ENCODE results near the gene CCL14.
"Not testable (repeated sequence)": the region's sequence is repeated elsewhere in the genome, so short reads cannot be mapped to it uniquely, and the experiment has no call there.

Gene CCL14

DNA sequence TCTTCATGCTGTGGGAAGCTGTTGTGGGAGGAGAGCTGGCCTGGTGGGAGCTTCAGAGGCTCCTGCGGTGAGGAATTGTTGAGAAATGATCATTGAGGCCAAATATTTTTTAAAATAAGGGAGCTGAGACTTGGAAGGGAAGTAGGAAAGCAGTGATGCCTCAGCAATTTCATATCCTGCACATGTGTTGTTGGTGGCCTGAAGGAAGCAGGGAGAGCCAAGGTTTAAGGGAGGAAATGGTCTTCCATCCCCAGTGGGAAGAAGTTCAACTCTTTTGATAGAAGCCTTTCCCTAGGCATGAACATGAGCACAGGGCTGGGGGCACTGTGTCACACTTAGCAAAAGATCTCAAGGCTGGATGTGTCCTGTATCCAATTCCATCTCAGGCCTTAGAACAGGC, at the start of gene CCL14:
CCL14 (minus strand) TSS at position 87 of the 400 bp plus-strand sequence; CDS start at position 7, 80 bp downstream.
- no peak for DNase-seq

GRCh38 chr17:36036235-36036634, 49.7 kb upstream of the CCL14 start:
- no peak for DNase-seq

DNA sequence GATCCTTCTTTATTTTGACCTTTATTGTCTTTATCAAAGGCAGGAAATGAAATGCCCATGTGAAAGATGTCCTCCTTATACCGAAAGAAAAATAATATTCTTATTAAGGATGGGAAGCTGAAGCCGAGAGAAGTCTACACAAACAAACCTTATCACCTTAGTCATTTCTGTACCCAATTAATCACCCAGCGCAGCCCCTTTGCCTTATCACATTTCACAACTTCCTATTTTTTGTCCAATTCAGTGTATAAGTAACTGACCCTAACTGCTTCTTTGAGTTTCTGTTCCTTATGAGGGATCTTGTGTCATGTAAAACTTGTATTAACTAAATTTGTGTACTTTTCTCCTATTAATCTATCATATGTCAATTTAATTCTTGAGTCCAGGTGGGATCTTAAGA, 47.6 kb upstream of the CCL14 start:
- no peak for DNase-seq

DNA sequence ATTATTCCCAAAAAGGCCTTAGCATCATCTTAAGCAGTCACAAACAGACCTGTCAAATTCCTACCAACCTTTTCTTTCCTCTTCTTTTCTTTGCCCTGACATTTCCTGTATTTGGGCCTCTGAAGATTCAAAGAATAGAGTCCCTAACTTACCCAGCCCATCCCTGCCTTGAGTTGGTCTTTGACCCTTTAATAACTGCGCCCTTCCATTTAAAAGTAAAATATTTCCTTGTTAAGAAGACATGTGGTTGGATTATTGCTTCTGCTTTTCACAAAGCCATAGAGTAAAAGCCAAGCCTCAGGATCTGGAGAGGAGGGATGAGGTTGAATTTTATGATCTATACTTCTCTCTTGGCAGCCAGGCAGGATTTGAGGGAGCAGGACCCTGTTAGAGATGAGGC, 44.4 kb upstream of the CCL14 start:
- DNase-seq: no peak

- no peak for DNase-seq
Observed at GRCh38 chr17:36027761-36028160, 41.2 kb upstream of the CCL14 start.

DNA sequence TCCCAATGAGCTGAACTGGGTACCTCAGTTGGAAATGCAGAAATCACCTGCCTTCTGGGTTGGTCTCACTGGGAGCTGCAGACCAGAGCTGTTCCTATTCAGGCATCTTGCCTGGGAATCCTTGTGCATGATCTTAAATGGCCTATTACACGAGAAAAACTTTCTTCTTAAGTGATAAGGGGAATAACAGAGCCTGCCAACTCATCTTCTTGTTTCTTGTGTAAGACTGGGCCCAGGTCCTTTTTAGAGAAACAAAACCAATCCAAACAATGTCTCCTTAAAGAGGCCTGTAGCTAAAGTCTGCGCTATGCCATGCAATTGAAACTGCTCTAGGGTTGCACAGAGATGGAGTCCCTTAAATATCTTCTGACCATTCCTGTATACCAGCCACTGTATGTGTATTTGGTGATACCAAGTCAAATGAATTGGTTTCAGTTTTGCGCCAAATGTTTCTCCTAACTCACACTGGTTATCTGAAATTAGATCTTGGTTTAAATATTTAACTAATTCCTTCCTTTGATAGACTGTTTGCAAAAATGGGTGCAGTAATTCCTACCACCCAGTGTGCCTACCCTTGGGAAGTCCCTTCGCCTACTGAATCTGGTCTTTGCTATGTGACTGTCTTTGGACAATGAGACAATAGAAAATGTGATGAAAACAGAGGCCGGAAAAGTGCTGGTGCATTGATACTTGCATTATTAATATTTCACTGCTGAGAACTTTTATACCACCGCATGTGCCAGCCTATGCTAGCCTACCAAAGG, 37.8 kb upstream of the CCL14 start:
- DNase-seq: no peak

DNA sequence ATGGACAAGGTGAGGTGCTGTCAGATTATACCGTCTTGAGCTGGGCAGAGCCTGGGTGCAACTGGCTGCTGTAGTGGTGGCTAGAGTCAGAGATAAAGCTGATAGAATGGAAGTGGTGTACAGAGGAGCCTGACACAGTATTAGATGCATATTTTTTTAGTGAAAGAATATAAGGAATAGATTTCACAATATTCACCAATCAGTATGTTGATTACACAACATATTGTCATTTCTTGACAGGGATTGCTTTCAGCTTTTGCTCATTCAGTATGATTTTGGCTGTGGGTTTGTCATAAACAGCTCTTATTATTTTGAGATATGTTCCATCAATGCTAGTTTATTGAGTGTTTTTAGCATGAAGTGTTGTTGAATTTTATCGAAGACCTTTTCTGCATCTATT, 32.9 kb upstream of the CCL14 start:
- DNase-seq: no peak

GRCh38 chr17:36017799-36018198, 31.3 kb upstream of the CCL14 start, which contains the start of gene CCL23:
Gene CCL23, minus strand, starts transcription at chr17:36017972. Its CDS starts 75 bp downstream, at chr17:36017897.
- DNase-seq: no peak

GRCh38 chr17:36016555-36016954, 30.0 kb upstream of the CCL14 start:
- no peak for DNase-seq

- DNase-seq: not testable (repeated sequence)
Observed at GRCh38 chr17:36015895-36016294, 29.4 kb upstream of the CCL14 start.

DNA sequence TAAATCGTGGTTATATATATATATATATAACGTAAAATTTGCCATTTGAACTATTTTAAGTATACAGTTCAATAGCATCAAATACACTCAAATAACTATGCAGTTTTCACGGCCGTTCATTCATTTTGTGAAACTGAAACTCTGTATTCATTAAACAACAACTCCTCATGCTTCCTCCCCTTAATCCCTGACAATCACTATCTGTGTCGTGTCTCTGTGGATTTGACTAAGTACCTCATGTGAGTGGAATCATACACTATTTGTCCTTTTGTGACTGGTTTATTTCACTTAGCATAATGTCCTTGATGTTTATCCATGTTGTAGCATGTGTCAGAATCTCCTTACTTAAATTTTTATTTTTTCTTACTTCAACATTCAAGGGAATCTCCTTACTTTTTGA, 28.4 kb upstream of the CCL14 start:
- no peak for DNase-seq

DNA sequence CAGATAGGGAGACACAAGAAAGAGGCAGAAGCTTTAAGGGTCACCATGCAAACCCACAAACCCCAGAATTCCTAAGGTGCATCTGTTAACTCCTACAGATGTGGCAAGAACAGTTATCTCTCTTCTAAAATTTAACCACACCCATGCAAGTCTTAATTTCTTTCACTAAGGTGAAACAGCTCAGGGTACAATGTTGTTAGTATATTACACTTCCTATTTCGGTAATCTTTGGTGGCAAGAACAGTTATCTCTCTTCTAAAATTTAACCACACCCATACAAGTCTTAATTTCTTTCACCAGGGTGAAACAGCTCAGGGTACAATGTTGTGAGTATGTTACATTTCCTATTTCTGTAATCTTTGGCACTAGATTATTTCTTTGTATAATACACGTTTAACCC, 24.7 kb upstream of the CCL14 start:
- no peak for DNase-seq

- DNase-seq: no peak
Observed at GRCh38 chr17:36008998-36009665, 22.6 kb upstream of the CCL14 start.

GRCh38 chr17:36004594-36005108, 18.1 kb upstream of the CCL14 start:
- DNase-seq: no peak

GRCh38 chr17:36002631-36003030, 16.1 kb upstream of the CCL14 start:
- DNase-seq: no peak

DNA sequence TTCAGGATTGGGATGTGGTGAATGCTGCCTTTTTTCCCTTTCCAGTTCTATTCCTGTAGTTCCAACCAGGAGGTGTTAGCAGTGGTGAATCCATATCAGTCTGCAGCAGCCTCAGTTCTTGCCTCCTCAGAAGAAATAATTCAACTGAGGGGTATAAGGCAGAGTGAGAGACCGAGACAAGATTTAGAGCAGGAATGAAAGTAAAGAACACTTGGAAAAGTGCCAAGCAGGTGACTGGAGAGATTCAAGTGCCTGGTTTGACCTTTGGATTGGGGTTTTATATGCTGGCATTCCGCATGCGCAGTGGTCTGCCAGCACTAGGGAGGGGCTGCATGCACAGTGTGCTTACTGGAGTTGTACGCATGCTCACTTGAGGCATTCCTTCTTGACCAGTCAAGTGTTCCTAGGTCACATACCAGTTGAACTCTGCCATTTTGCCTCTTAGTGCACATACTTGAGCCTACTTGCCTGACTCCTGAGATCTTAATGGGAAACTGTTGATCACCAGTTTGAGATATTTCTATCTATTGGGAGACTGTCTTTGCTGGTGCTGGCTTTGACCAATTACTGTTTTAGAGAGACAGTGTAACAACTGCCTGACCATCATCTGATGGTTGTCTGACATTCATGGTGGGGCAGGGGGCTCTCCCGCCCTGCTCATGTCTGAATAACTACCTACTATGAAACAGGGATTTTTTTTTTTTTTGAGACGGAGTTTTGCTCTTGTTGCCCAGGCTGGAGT, 15.5 kb upstream of the CCL14 start:
- no peak for DNase-seq

DNA sequence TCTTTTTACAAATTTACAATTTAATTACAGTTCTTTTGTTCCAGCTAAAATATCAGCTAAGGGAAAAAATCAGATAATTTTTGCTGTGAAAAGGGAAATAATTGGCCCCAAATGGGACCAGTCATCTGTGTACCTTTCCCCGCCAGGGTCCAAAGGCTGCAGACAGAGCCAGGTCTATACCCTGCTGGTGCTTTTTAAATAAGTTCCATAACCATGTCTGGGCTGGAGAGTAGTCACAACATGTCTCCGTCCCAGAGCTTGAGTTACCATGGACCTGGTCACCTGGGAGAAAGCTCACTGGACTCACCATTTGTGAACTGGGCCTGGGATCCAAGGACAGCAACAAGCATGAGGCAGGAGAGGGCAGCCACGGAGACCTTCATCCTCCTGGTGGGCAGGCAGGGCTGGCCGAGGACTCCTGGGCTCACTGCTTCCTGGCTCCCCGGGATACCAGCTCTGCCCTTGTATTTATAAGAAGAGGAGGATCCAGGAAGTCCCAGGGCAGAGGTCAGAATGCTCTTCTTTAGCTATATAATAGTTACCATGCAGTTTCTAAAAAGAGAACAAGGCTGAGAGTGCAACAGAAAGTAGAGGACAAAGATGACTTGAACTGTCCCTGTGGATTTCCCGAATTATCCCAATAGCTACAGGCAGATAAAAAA, 14.7 kb upstream of the CCL14 start, which contains the start of gene CCL15:
CCL15 (minus strand) TSS at position 444 of the 662 bp plus-strand sequence; CDS start at position 383, 61 bp downstream.
- no peak for DNase-seq

DNA sequence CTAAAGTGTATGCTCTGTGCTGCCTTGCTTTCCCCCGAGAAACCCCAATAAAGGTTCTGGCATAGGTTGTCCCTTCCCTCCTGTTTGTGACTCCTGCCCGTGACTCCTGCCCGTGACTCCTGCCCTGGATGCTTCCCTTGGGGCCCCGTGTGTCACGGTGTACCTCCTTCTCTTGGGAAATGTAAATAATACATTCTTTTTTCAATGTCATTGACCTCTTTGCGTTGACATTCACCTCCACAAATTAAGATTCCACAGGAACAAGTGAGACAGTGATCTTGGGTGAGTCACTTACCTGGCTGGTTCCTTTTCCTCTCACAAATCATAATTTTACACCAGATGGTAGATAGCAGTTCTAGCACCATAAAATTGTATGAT, 14.2 kb upstream of the CCL14 start:
- no peak for DNase-seq

DNA sequence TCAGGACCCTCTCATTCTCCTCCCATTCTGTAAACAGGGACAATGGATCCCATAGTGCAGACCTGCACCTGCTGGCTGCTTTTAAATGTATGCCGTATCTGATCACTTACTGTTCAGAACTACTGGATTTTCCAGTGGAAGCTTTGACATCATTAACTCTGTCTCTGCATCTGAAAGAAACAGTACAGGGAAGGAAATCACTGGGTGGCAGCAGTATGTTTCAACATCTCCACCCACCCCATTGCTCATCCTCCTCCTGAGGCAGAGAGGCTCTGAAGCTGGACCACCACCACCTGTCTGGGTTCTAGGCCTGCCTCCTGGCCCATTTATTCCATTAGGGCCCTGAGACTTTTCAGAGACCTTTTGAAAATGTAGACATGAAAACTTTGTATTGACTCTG, 12.2 kb upstream of the CCL14 start:
- no peak for DNase-seq

GRCh38 chr17:35998018-35998545, 11.6 kb upstream of the CCL14 start:
- no peak for DNase-seq

GRCh38 chr17:35995346-35995745, 8.8 kb upstream of the CCL14 start:
- DNase-seq: not testable (repeated sequence)

- DNase-seq: no peak
Observed at GRCh38 chr17:35991075-35991474, 4.5 kb upstream of the CCL14 start.

DNA sequence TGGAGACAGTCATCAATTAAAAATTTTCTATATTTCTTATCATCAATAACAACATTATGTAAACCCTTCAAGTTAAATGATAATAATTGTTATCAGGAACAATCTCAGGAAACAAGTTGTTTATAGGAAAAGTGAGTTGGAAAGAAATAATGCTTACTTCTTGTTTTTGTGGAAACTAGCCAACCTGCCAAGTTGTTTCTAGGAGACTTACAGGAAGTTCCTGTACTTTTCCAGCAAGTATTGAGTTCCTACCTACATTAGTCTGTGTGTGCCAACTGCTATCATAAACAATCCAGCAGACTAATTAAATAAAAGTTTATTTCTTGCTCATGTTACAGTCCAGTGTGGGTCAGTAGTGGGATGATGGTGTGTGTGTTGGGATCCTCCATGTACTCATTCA, 1.6 kb upstream of the CCL14 start:
- DNase-seq: no peak

Measured in 8988T (cell line).